Transverse colon (tissue), 4 donors: ENCODE measurements around the gene RECK. TPM values are rescaled to one million over a fixed set of nuclear protein-coding genes. Genes with fewer than 3 reads are reported as not detected.
A peak's percentile ranks its signal among the peaks of the same experiment; 100 is the strongest.

Source experiments
- DNase-seq: peaks from one replicate; pipeline ENCODE4 v3.0.0-alpha.2; 2019
- H3K27ac ChIP-seq, 4 donors: fragments of 200-600 bp; sonication (generic); 2 replicates each; pipeline ENCODE4 v1.5.1; 2016 to 2018; ENCODE audit warnings: inconsistent platforms in 4 of 4
- H3K27me3 ChIP-seq: fragments of 200-600 bp; sonication (generic); 2 replicates; pipeline ENCODE4 v1.5.1; 2017; ENCODE audit warnings: inconsistent platforms
- H3K36me3 ChIP-seq, 4 donors: fragments of 200-600 bp; sonication (generic); 2 replicates each; pipeline ENCODE4 v1.5.1; 2017 to 2019; ENCODE audit warnings: inconsistent platforms in 4 of 4
- H3K4me1 ChIP-seq, 4 donors: fragments of 200-600 bp; sonication (generic); 2 replicates each; pipeline ENCODE4 v1.5.1; 2017 to 2020; ENCODE audit warnings: inconsistent platforms in 4 of 4
- H3K4me3 ChIP-seq, 4 donors: fragments of 200-600 bp; sonication (generic); 1 replicate in 1 of 4; 2 replicates in 3 of 4; pipeline versions ENCODE4 v1.5.1 to v1.6.1; 2017 to 2019; ENCODE audit warnings: inconsistent platforms in 4 of 4
- H3K9me3 ChIP-seq, 2 donors: fragments of 200-600 bp; sonication (generic); 2 replicates each; pipeline ENCODE4 v1.5.1; 2017 to 2019; ENCODE audit warnings: inconsistent platforms in 2 of 2
- EP300 ChIP-seq: sonication (generic); formaldehyde crosslinking; IDR thresholded peaks from one replicate; pipeline ENCODE4 v1.6.1; 2017; ENCODE audit warnings: antibody characterized with exemption, low read depth
- POLR2A ChIP-seq: fragments of 450-650 bp; IDR thresholded peaks from one replicate; pipeline ENCODE4 v1.6.1; 2016; ENCODE audit warnings: antibody characterized with exemption, mild to moderate bottlenecking, moderate library complexity
- POLR2AphosphoS5 ChIP-seq, 3 donors: sonication (generic); formaldehyde crosslinking; IDR thresholded peaks; one replicate each; pipeline ENCODE4 v1.6.1; 2016; ENCODE audit warnings: antibody characterized with exemption in 3 of 3
- WGBS, 2 donors: methylation state at CpG; one replicate each; pipeline ENCODE4 v1.1.5; 2018; ENCODE audit warnings: low coverage in 1 of 2; 5-methylcytosine and 5-hydroxymethylcytosine counted together
- in situ Hi-C, 4 donors: fragments of 200-750 bp; cut with MboI; loops; one replicate each; pipeline versions ENCODE4 v1.15.0 to v1.15.1; 2017; ENCODE audit warnings: low sequenced_read_pairs in 3 of 4, low pct_ligation_motif_present in 1 of 4, low pct_unique_long_range_greater_than_20kb in 1 of 4
- intact Hi-C: fragments of 100-400 bp; cut with DNase I; formaldehyde crosslinking; loops from one replicate; pipeline ENCODE4 v1.15.1; 2023; ENCODE audit warnings: low total_unique reads
- total RNA-seq, 4 donors: library from RNA; depleted of rRNA; stranded (reverse); fragments of >200 nt; gene quantifications; one replicate each; pipeline ENCODE4 v1.1.0, GENCODE V29; 2016
- TF ChIP-seq, protein P1 (sequence below), 5 experiments: fragments of 200-600 bp in 3 of 5; fragments of 450-650 bp in 2 of 5; sonication (generic) in 3 of 5; IDR thresholded peaks; 1 replicate in 2 of 5; 2 replicates in 3 of 5; pipeline ENCODE4 v1.5.1; 2016 to 2017; ENCODE audit warnings: antibody characterized with exemption in 5 of 5, inconsistent platforms in 3 of 5, mild to moderate bottlenecking in 2 of 5, moderate library complexity in 1 of 5

RECK gene
- total RNA-seq, 4 donors from 2014 or later, result 1.5 to 30.3 (median 6.0) TPM

DNA sequence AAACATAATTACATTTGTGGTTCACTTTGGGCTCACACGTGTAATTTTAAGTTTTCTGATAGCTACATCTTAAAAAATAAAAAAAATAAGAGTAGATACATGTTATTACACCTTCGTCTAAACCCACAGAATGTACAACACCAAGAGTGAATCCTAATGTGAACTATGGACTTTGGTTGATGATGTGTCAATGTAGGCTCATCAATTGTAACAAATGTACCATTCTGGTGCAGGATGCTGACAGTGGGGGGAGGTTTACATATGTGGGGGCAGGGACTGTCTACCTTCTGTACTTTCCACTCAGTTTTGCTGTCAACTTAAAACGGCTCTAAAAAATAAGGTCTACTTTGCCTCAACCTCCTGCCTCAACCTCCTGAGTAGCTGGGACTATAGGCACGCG is 2.5 kb upstream of the RECK start:
- 79 to 82% methylated on average over 2 to 5 of the region's 5 CpGs for WGBS, 2 donors
- H3K4me1 ChIP-seq, result peaks cover 0 to 14% (median 8%) of the 10 kb centered on the region in 4 donors
- intact Hi-C loops, result no loop called here

DNA sequence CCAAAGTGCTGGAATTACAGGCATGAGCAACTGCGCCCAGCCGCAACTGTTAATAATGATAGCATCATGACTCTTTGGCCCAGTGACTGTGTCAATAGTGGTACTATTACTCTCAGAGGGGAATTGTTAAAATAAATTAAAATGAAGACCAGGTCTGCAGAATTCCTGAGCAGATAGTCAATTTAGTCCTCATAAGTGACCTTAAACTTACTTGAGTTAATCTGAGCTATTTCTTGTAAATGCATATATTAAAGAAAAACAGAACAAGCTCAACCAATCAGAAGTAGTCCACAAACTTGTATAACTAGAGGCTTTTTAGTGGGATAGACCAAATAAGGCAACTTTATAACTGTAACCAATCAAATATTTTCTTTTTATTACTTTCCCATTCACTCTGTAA is 1.7 kb upstream of the RECK start:
- peaks cover 0 to 19% (median 8%) of the 10 kb centered on the region in 4 donors for H3K4me1 ChIP-seq
- H3K9me3 ChIP-seq, result no peaks in the 10 kb centered on the region
- in situ Hi-C loops, result loop anchor here in 1 of 4 donors (25.0 kb wide), 1 partner anchor 127 kb away; the partner anchor contains the start of gene CCIN
- H3K27ac ChIP-seq, result no peak overlapping the region
- no peak for DNase-seq
- no peaks in the 10 kb centered on the region for H3K36me3 ChIP-seq
- 92 to 100% methylated on average over 2 of the region's 2 CpGs for WGBS, 2 donors
- H3K27me3 ChIP-seq, result no peaks in the 10 kb centered on the region
- TF ChIP-seq, protein P1, sequence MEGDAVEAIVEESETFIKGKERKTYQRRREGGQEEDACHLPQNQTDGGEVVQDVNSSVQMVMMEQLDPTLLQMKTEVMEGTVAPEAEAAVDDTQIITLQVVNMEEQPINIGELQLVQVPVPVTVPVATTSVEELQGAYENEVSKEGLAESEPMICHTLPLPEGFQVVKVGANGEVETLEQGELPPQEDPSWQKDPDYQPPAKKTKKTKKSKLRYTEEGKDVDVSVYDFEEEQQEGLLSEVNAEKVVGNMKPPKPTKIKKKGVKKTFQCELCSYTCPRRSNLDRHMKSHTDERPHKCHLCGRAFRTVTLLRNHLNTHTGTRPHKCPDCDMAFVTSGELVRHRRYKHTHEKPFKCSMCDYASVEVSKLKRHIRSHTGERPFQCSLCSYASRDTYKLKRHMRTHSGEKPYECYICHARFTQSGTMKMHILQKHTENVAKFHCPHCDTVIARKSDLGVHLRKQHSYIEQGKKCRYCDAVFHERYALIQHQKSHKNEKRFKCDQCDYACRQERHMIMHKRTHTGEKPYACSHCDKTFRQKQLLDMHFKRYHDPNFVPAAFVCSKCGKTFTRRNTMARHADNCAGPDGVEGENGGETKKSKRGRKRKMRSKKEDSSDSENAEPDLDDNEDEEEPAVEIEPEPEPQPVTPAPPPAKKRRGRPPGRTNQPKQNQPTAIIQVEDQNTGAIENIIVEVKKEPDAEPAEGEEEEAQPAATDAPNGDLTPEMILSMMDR (IDR thresholded peaks at IDR 0.05), result no peak
- TF ChIP-seq EP300 (no peak), POLR2AphosphoS5 (IDR thresholded peaks at IDR 0.05) (no peak), POLR2A (no peak)
- intact Hi-C loops, result no loop called here
- H3K4me3 ChIP-seq, result no peak overlapping the region

More for the DNA sequence above, 2.5 kb upstream of the RECK start:
- Histone ChIP-seq H3K9me3 (no peaks in the 10 kb centered on the region), H3K27ac (no peak overlapping the region), H3K27me3 (no peaks in the 10 kb centered on the region), H3K4me3 (no peak overlapping the region), H3K36me3 (no peaks in the 10 kb centered on the region)
- TF ChIP-seq, protein P1 (IDR thresholded peaks at IDR 0.05), result no peak
- no peak for TF ChIP-seq EP300
- no peak for TF ChIP-seq POLR2A
- no peak for TF ChIP-seq POLR2AphosphoS5 (IDR thresholded peaks at IDR 0.05)
- no peak for DNase-seq
- in situ Hi-C loops, result loop anchor here in 1 of 4 donors (25.0 kb wide), 1 partner anchor 128 kb away; the partner anchor contains the start of gene CCIN

DNA sequence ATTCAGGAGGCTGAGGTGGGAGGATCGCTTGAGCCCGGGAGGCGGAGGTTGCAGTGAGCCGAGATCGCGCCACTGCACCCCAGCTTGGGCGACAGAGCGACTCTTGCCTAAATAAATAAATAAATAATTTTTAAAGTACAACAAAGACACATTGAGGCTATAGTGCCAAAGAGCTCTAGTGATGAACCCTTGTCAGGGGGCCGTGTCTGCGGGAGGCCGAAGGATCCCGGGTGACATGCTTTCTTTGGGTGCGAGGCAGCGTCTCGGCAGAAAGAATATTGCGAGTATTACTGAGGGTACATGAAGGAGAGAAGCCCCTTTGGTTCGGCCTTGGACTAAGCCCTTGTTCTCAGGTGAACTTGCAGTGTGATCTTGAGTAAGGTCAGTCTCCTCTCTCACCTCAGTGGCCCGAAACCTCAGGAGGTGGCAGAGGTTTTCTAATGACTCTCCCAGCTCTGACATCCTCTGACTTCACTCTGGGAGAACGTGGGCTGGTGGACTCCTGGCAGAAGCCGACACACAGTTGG is 397 bp upstream of the RECK start:
- Histone ChIP-seq H3K27me3 (no peaks in the 10 kb centered on the region), H3K4me1 (peaks cover 3 to 23% (median 8%) of the 10 kb centered on the region in 4 donors), H3K9me3 (no peaks in the 10 kb centered on the region), H3K36me3 (no peaks in the 10 kb centered on the region), H3K27ac (peak overlapping the region; percentile 80 to 86 (median 82)), H3K4me3 (peak overlapping the region in 3 of 4 donors; percentile 55 to 86 (median 86))
- DNase-seq, result no peak
- intact Hi-C loops, result no loop called here
- in situ Hi-C loops, result loop anchor here in 1 of 4 donors (25.0 kb wide), 1 partner anchor 126 kb away; the partner anchor contains the start of gene CCIN
- TF ChIP-seq, protein P1 (IDR thresholded peaks at IDR 0.05), result no peak
- TF ChIP-seq POLR2AphosphoS5 (IDR thresholded peaks at IDR 0.05) (no peak), EP300 (no peak), POLR2A (no peak)
- whole genome bisulfite sequencing, 2 donors, result 62 to 77% methylated on average over 15 to 20 of the region's 20 CpGs

DNA sequence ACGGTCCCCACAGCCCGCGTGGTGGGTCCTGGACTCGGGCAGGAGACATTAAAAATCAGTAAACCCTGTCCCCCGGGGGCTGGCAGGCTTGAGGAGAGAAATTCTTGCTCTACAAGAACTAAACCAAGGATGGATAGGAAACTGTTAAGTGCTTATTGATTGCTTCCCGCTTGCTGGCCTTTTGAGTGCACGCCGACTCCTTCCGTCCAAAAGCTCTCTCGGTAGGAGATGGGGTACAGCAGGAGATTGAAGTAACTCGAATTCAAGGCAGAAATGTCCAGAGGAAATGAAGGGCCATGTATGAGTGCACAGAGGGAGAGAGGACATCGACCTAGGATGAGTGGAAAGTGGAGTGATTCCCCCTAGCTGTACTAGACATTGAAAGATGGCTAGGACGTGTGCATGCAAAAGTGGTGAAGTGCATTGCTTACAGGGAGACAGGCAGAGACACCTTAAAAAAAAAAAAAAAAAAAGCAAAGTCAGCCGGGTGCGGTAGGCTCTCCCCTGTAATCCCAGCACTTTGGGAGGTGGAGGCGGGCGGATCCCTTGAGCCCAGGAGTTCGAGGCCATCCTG is 923 bp downstream of the RECK start:
- intact Hi-C loops, result no loop called here
- Histone ChIP-seq H3K4me3 (peak overlapping the region; percentile 55 to 91 (median 86)), H3K4me1 (peaks cover 4 to 31% (median 8%) of the 10 kb centered on the region in 4 donors), H3K27ac (peak overlapping the region; percentile 80 to 86 (median 82)), H3K27me3 (no peaks in the 10 kb centered on the region), H3K36me3 (no peaks in the 10 kb centered on the region), H3K9me3 (no peaks in the 10 kb centered on the region)
- DNase-seq, result no peak
- whole genome bisulfite sequencing, 2 donors, result 15 to 30% methylated on average over 8 to 18 of the region's 18 CpGs
- in situ Hi-C loops, result loop anchor here in 1 of 4 donors (25.0 kb wide), 1 partner anchor 125 kb away; the partner anchor contains the start of gene CCIN
- TF ChIP-seq, protein P1 (IDR thresholded peaks at IDR 0.05), result no peak
- TF ChIP-seq POLR2A, result no peak
- no peak for TF ChIP-seq EP300
- no peak for TF ChIP-seq POLR2AphosphoS5 (IDR thresholded peaks at IDR 0.05)
